GM12878 (cell line): ENCODE data around the gene ARHGAP26. TPM values are rescaled to one million over a fixed set of nuclear protein-coding genes. Genes with fewer than 3 reads are reported as not detected.
A peak's percentile ranks its signal among the peaks of the same experiment; 100 is the strongest.

Source experiments
- ATAC-seq: fragments of 200-7000 bp; cut with Tn5 transposase; 3 replicates; pipeline ENCODE4 v1.9.1; 2020; ENCODE audit warnings: mild to moderate bottlenecking, moderate library complexity
- BruUV-seq: library from RNA; stranded (reverse); fragments of 400-500 nt; replicated peaks from 2 replicates; lab custom pipeline; 2021; lab: Mats Ljungman, UMichigan
- CTCF ChIA-PET: fragments of 300-600 bp; sonication (Branson Sonifier 250); formaldehyde crosslinking; extraction: SDS; loops from one replicate; lab custom pipeline; 2021; ENCODE audit warnings: inconsistent platforms; lab: Yijun Ruan, JAX
- POLR2A ChIA-PET: fragments of 350-600 bp; formaldehyde crosslinking; extraction: SDS; loops from one replicate; lab custom pipeline; 2021; ENCODE audit warnings: inconsistent platforms; lab: Charles Lee
- RAD21 ChIA-PET: fragments of 300-600 bp; sonication (Branson Sonifier 250); formaldehyde crosslinking; loops from one replicate; lab custom pipeline; 2023; ENCODE audit warnings: antibody characterized with exemption; ENCODE audit not compliant: unreplicated experiment; lab: Charles Lee
- SMC1A ChIA-PET: fragments of 300-600 bp; sonication (Branson Sonifier 250); formaldehyde crosslinking; loops from one replicate; lab custom pipeline; 2023; ENCODE audit not compliant: unreplicated experiment, uncharacterized antibody; lab: Charles Lee
- DNase-seq: peaks from one replicate; pipeline ENCODE4 v3.0.0-alpha.2; 2011; ENCODE audit warnings: low read depth, low spot score
- FAIRE-seq: peaks from 3 replicates; lab custom pipeline; 2011; peaks lifted over from hg19 to GRCh38; lab: Jason Lieb, UNC
- H2AFZ ChIP-seq: 2 replicates; pipeline ENCODE4 v1.6.0; 2011; ENCODE audit warnings: low read depth, low read length, control low read depth; ENCODE audit not compliant: control insufficient read depth
- H3K27ac ChIP-seq: 2 replicates; pipeline ENCODE4 v1.5.1; 2011; ENCODE audit warnings: control low read depth; ENCODE audit not compliant: control insufficient read depth, insufficient read depth
- H3K27me3 ChIP-seq, 2 experiments: replicated peaks in 1 of 2; 2 replicates each; pipeline versions ENCODE4 v1.6.0 to v1.6.1; 2011; ENCODE audit warnings: low read length in 1 of 2; ENCODE audit not compliant: control insufficient read depth in 2 of 2, insufficient read depth in 2 of 2
- H3K36me3 ChIP-seq, 2 experiments: 2 replicates each; pipeline ENCODE4 v1.5.1; 2011; ENCODE audit warnings: low read length in 1 of 2; ENCODE audit not compliant: control insufficient read depth in 2 of 2, insufficient read depth in 2 of 2
- H3K4me1 ChIP-seq: 2 replicates; pipeline ENCODE4 v1.6.1; 2011; ENCODE audit warnings: mild to moderate bottlenecking, low read length, moderate library complexity, mixed read lengths; ENCODE audit not compliant: control insufficient read depth, insufficient read depth
- H3K4me2 ChIP-seq: 2 replicates; pipeline ENCODE4 v1.6.0; 2011; ENCODE audit warnings: control low read depth; ENCODE audit not compliant: control insufficient read depth, insufficient read depth
- H3K4me3 ChIP-seq: fragments of 200-600 bp; sonication (generic); 2 replicates; pipeline ENCODE4 v1.5.1; 2016
- H3K79me2 ChIP-seq: 2 replicates; pipeline ENCODE4 v1.6.0; 2011; ENCODE audit warnings: low read length; ENCODE audit not compliant: control insufficient read depth, insufficient read depth
- H3K9ac ChIP-seq: 2 replicates; pipeline ENCODE4 v1.8.0; 2011; ENCODE audit warnings: low read length, control low read depth, mixed read lengths; ENCODE audit not compliant: control insufficient read depth, insufficient read depth
- H3K9me3 ChIP-seq: replicated peaks from 3 replicates; pipeline ENCODE4 v1.5.1; 2011; ENCODE audit warnings: mild to moderate bottlenecking, low read length; ENCODE audit not compliant: control insufficient read depth, insufficient read depth
- H4K20me1 ChIP-seq: 2 replicates; pipeline ENCODE4 v1.6.0; 2011; ENCODE audit not compliant: control insufficient read depth, insufficient read depth
- ATF3 ChIP-seq: IDR thresholded peaks from 2 replicates; pipeline ENCODE4 v1.6.1; 2011; ENCODE audit warnings: low read depth, mild to moderate bottlenecking, low read length, moderate library complexity, borderline replicate concordance; ENCODE audit errors: extremely low read depth
- CHD1 ChIP-seq: IDR thresholded peaks from 2 replicates; pipeline ENCODE4 v1.6.1; 2012; ENCODE audit warnings: low read depth, low read length, improper control_type of control experiment
- CHD4 ChIP-seq: fragments of 200-600 bp; sonication (generic); IDR thresholded peaks from 2 replicates; pipeline ENCODE4 v1.6.1; 2016; ENCODE audit warnings: mild to moderate bottlenecking
- CTCF ChIP-seq, 3 experiments: IDR thresholded peaks in 2 of 3; conservative IDR thresholded peaks in 1 of 3; 2 replicates each; pipeline ENCODE4 v1.5.1; 2011; ENCODE audit warnings: low read depth in 3 of 3, low read length in 3 of 3, mild to moderate bottlenecking in 3 of 3, control low read depth in 2 of 3, moderate library complexity in 2 of 3, inconsistent platforms in 1 of 3, mixed read lengths in 1 of 3; ENCODE audit not compliant: control insufficient read depth in 2 of 3, insufficient read depth in 1 of 3; ENCODE audit errors: extremely low read depth in 1 of 3
- ETV6 ChIP-seq, 2 experiments: fragments of 450-650 bp in 1 of 2; IDR thresholded peaks in 1 of 2; conservative IDR thresholded peaks in 1 of 2; 2 replicates each; pipeline ENCODE4 v1.6.1; 2014; ENCODE audit warnings: antibody characterized with exemption in 1 of 2, borderline replicate concordance in 1 of 2, low read depth in 1 of 2, mild to moderate bottlenecking in 1 of 2, moderate library complexity in 1 of 2
- IRF4 ChIP-seq: IDR thresholded peaks from 2 replicates; pipeline ENCODE4 v1.6.1; 2011; ENCODE audit warnings: low read depth, low read length
- KAT2A ChIP-seq: conservative IDR thresholded peaks from 2 replicates; pipeline ENCODE4 v1.6.1; 2011; ENCODE audit warnings: low read depth, low read length; ENCODE audit not compliant: control insufficient read depth
- MYB ChIP-seq: fragments of 150-350 bp; IDR thresholded peaks from 2 replicates; pipeline ENCODE4 v1.6.1; 2014; ENCODE audit warnings: mild to moderate bottlenecking, low read depth, low read length, borderline replicate concordance
- PML ChIP-seq: IDR thresholded peaks from 2 replicates; pipeline ENCODE4 v1.6.1; 2012; ENCODE audit warnings: low read length, inconsistent platforms
- POLR2AphosphoS2 ChIP-seq: IDR thresholded peaks from 2 replicates; pipeline ENCODE4 v1.6.1; 2011; ENCODE audit warnings: low read depth, mild to moderate bottlenecking, low read length, improper control_type of control experiment, moderate library complexity
- RELA ChIP-seq: fragments of 450-650 bp; IDR thresholded peaks from 2 replicates; pipeline ENCODE4 v1.8.0; 2014; ENCODE audit warnings: borderline replicate concordance; ENCODE audit not compliant: partially characterized antibody
- SIX5 ChIP-seq: IDR thresholded peaks from 2 replicates; pipeline ENCODE4 v1.6.1; 2011; ENCODE audit warnings: mild to moderate bottlenecking, low read depth, low read length, moderate library complexity; ENCODE audit not compliant: severe bottlenecking
- SMC3 ChIP-seq: IDR thresholded peaks from 2 replicates; pipeline ENCODE4 v1.6.1; 2011; ENCODE audit warnings: low read length, improper control_type of control experiment, borderline replicate concordance
- ZBTB11 ChIP-seq: fragments of 450-650 bp; formaldehyde crosslinking; IDR thresholded peaks from 2 replicates; pipeline ENCODE4 v1.5.0; 2022; ENCODE audit warnings: mild to moderate bottlenecking, missing genetic modification characterization
- ZNF384 ChIP-seq: IDR thresholded peaks from 2 replicates; pipeline ENCODE4 v1.6.1; 2012; ENCODE audit warnings: low read depth, mild to moderate bottlenecking, low read length, improper control_type of control experiment, borderline replicate concordance
- ZNF622 ChIP-seq: fragments of 450-650 bp; IDR thresholded peaks from 2 replicates; pipeline ENCODE4 v1.6.1; 2017; ENCODE audit warnings: mild to moderate bottlenecking, inconsistent platforms
- WGBS: methylation state at CpG from one replicate; pipeline ENCODE4 v1.1.6; 2016; ENCODE audit warnings: low lambda C conversion rate; ENCODE audit not compliant: insufficient replicate concordance, insufficient coverage; ENCODE audit errors: missing lambda C conversion rate; 5-methylcytosine and 5-hydroxymethylcytosine counted together
- in situ Hi-C: fragments of 300-500 bp; cut with MboI; formaldehyde crosslinking; loops from 9 replicates; pipeline ENCODE4 v1.14.3; 2018; ENCODE audit warnings: mixed read lengths
- intact Hi-C: fragments of 100-400 bp; cut with micrococcal nuclease; formaldehyde crosslinking; loops from one replicate; pipeline ENCODE4 v1.14.2; 2022; ENCODE audit not compliant: unreplicated experiment
- polyA plus RNA-seq, 11 experiments: library from polyadenylated mRNA; depleted of rRNA in 4 of 11; unstranded in 6 of 11; stranded (reverse) in 5 of 11; fragments of >200 nt; fragmentation: Nextera tagmentation in 4 of 11; fragmentation: Illumina TruSeq in 1 of 11; extraction: Ambion mirVana in 4 of 11; extraction: Trizol in 1 of 11; gene quantifications; 1 replicate in 1 of 11; 2 replicates in 10 of 11; pipeline versions ENCODE4 v1.2.1 to v1.2.3, GENCODE V29; 2011 to 2016; ENCODE audit warnings: inconsistent platforms in 2 of 11, missing spikeins in 2 of 11, low read depth in 1 of 11
- total RNA-seq, 4 experiments: library from RNA; depleted of rRNA in 3 of 4; stranded (reverse); fragments of >200 nt in 3 of 4; fragmentation: Illumina TruSeq in 1 of 4; extraction: Trizol in 1 of 4; gene quantifications; 2 replicates each; pipeline versions ENCODE4 v1.2.1 to v1.2.3, GENCODE V29; 2013 to 2021

The ARHGAP26 gene
- total and polyA plus RNA-seq, 10 of the 15 experiments (the other 5 are each of a cell fraction or from before 2014, with no cell fraction given), result 9.4 to 41.5 (median 19.3) TPM

GRCh38 chr5:142771666-142772065 is 1.5 kb downstream of the ARHGAP26 start:
- FAIRE-seq (no peak), DNase-seq (no peak), ATAC-seq (no peak)
- Histone ChIP-seq H3K9ac (no peak overlapping the region), H3K4me3 (peak overlapping the region; percentile 79), H3K36me3 (no peaks in the 10 kb centered on the region), H3K79me2 (peaks cover 5% of the 10 kb centered on the region; the same call in 1 of the 2 replicates), H3K4me1 (peaks cover 5% of the 10 kb centered on the region; the same call in 1 of the 2 replicates), H2AFZ (no peak overlapping the region), H3K9me3 (no peaks in the 10 kb centered on the region), H4K20me1 (no peaks in the 10 kb centered on the region), H3K27ac (no peak overlapping the region), H3K4me2 (no peak overlapping the region), H3K27me3 (peaks cover 0 to 3% of the 10 kb centered on the region in 2 experiments; a peak in 3 of 4 replicates)
- in situ Hi-C loops, result no loop called here
- ChIA-PET RAD21 (interaction anchor here (1.0 to 1.4 kb wide), 3 partner anchors 58 to 111 kb away, joined by 3 to 9 read pairs (median 4); no protein-coding TSS in a partner anchor), SMC1A (interaction anchor here (0.7 to 2.2 kb wide), 5 partner anchors 18 to 99 kb away, joined by 3 to 10 read pairs (median 4); no protein-coding TSS in a partner anchor), POLR2A (interaction anchor here (2.2 kb wide), 1 partner anchor 12 kb away, joined by 4 read pairs; no protein-coding TSS in a partner anchor), CTCF (interaction anchor here (1.6 to 3.5 kb wide), 6 partner anchors 23 to 117 kb away, joined by 6 to 16 read pairs (median 12); no protein-coding TSS in a partner anchor)
- TF ChIP-seq ATF3 (no peak), ZBTB11 (no peak), SIX5 (no peak), ETV6 (conservative IDR thresholded peaks at IDR 0.05 in 1 of 2, IDR thresholded peaks at IDR 0.05 in 1 of 2; ENCODE audit: borderline replicate concordance in 1 of 2, low read depth in 1 of 2) (no peak), KAT2A (no peak), CHD1 (no peak), RELA (no peak), CHD4 (no peak), MYB (no peak), IRF4 (no peak), POLR2AphosphoS2 (no peak), SMC3 (no peak), CTCF (IDR thresholded peaks at IDR 0.05 in 2 of 3, conservative IDR thresholded peaks at IDR 0.05 in 1 of 3; ENCODE audit: control insufficient read depth in 2 of 3, extremely low read depth in 1 of 3, insufficient read depth in 1 of 3, low read depth in 3 of 3, low read length in 3 of 3) (no peak), ZNF622 (no peak), PML (no peak), ZNF384 (no peak)
- intact Hi-C loops, result loop anchor here (2.0 kb wide), 1 partner anchor 95 kb away; no protein-coding TSS in a partner anchor
- BruUV-seq, result no TSS peak
- WGBS, result 45% methylated on average over 5 of the region's 5 CpGs
